ENCODE measurements around the gene INTS4.
"Not testable (repeated sequence)": the region's sequence is repeated elsewhere in the genome, so short reads cannot be mapped to it uniquely, and the experiment has no call there.

Gene INTS4, protein sequence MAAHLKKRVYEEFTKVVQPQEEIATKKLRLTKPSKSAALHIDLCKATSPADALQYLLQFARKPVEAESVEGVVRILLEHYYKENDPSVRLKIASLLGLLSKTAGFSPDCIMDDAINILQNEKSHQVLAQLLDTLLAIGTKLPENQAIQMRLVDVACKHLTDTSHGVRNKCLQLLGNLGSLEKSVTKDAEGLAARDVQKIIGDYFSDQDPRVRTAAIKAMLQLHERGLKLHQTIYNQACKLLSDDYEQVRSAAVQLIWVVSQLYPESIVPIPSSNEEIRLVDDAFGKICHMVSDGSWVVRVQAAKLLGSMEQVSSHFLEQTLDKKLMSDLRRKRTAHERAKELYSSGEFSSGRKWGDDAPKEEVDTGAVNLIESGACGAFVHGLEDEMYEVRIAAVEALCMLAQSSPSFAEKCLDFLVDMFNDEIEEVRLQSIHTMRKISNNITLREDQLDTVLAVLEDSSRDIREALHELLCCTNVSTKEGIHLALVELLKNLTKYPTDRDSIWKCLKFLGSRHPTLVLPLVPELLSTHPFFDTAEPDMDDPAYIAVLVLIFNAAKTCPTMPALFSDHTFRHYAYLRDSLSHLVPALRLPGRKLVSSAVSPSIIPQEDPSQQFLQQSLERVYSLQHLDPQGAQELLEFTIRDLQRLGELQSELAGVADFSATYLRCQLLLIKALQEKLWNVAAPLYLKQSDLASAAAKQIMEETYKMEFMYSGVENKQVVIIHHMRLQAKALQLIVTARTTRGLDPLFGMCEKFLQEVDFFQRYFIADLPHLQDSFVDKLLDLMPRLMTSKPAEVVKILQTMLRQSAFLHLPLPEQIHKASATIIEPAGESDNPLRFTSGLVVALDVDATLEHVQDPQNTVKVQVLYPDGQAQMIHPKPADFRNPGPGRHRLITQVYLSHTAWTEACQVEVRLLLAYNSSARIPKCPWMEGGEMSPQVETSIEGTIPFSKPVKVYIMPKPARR

DNA sequence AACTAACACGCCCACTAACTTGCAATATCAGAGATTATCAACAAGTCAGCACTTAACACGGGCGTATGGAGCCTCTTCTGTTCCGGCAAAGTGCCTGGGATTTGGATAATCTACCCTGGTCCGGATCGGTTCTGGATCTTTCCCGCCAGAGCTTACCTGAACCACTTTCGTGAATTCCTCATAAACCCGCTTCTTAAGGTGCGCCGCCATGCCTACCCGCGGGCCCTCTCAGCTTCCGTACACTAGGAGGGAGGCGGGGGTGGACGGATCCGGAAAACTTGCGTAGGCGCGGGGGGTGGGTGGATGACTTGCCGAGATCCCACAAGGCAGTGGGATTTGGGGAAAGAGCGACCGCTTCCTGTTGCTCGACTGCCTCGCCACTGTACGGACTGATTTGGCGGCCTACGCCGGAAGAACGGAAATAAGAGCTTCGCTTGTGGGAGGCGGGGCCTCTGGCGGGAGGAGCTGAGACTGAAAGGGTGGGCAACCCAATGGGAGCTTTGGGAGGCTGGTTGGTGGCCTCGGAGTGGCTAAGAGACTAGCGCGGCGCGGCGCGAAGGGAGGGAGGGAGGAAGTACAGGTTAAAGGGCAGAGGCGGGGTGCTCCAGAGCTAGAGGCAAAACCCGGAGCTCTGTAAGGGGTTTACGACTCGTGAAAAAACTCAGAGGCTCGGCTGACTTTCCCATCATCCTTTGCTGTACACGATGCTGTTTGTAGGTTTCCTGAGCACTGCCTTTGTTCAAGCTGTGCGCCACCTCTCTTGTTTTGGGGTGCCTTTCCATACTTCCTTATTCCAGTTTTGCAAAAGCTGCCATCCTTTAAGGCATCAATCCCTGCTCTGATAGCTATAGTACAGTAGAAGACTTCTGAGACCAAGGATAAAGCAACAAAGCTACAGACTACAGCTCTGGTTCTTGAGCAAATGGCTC lies at the start of gene INTS4:
TSS of gene INTS4 (minus strand) at position 235 of the 929 bp plus-strand sequence. CDS start at position 210, 25 bp downstream.
- peak; percentile 83 for DNase-seq

DNA sequence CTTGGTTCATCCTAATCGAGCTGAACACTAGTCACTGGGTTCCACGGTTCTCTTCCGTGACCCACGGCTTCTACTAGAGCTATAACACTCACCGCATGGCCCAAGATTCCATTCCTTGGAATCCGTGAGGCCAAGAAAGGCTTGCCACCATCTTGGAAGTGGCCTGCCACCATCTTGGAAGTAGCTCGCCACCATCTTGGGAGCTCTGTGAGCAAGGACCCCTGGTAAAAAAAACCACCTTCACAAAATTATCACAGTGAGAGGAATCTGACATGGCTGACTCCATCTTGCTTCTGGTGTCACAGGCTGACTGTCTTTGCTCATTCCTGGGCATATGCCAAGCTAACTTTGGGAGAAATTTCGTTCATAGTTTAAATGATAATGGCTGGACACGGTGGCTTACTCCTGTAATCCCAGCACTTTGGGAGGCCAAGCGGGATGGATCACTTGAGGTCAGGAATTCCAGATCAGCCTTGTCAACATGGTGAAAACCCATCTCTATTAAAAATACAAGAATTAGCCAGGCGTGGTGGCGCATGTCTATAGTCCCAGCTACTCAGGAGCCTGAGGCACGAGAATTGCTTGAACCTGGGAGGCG lies 47.5 kb upstream of the INTS4 start:
- no peak for DNase-seq

DNA sequence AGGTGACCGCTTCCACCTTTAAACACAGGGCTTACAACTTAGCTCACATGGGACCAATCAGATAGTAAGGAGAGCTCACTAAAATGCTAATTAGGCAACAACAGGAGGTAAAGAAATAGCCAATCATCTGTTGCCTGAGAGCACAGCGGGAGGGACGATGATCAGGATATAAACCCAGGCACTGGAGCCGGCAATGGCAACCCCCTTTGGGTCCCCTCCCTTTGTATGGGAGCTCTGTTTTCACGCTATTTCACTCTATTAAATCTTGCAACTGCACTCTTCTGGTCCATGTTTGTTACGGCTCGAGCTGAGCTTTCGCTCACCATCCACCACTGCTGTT lies 46.9 kb upstream of the INTS4 start:
- not testable (repeated sequence) for DNase-seq

DNA sequence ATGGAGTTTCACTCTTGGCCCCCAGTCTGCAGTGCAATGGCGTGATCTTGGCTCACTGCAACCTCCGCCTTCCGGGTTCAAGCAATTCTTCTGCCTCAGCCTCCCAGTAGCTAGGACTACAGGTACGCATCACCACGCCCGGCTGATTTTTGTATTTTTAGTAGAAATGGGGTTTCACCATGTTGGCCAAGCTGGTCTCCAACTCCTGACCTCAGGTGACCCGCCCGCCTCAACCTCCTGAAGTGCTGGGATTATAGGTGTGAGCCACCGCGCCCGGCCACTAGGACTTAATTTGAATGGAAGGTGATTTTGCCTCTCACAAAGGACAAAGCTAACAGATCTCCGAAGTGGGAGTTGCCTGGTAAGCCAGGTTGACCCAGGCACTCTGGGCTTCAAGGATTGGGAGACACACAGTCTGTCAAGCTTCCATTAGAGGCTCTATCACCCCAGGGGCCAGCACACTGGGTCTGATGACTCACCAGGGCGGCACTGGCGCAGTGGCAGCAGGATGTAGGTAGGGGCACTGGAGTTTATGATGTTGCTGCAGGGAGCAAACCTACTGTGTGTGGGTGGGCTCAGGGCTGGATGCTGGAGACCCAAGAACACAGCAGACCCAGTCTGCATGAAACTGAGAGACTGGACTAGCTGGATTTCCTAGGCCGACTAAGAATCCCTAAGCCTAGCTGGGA lies 46.4 kb upstream of the INTS4 start:
- no peak for DNase-seq

DNA sequence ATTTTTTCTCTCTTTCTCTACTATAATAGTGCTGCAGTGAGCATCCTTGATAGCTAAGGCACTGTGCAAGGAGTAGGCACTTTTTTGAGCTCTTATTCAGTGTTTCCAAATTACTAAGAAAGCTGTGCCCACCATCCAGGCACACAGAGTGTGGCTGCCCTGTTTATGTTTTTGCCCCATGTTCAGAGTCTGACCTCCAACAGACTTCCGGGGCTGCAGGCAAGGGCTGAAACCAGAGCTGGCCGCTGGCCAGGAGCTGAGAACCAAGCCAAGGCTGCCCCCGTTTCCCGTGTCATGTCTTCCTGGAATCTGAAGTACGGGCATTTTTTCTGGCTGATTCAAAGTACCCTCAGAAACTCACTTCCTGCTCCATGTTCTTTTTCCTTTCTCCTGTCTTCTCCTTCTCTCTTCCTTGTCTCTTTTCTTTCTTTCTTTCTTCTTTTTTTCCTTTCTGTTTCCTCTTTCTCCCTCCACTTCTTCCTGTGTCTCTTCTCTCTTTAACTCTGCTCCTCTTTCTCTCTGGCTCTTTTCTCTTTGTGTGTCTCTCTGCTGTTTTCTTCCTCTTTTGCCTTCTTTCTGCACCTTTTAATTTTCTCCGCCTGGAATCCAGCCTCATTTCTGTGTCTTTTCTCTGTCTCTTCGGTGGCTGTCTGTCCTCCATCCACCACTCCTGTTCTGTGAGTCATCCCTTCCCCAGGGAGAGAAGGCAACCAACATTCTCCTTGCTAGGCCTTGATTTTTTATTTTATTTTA lies 45.6 kb upstream of the INTS4 start:
- no peak for DNase-seq

DNA sequence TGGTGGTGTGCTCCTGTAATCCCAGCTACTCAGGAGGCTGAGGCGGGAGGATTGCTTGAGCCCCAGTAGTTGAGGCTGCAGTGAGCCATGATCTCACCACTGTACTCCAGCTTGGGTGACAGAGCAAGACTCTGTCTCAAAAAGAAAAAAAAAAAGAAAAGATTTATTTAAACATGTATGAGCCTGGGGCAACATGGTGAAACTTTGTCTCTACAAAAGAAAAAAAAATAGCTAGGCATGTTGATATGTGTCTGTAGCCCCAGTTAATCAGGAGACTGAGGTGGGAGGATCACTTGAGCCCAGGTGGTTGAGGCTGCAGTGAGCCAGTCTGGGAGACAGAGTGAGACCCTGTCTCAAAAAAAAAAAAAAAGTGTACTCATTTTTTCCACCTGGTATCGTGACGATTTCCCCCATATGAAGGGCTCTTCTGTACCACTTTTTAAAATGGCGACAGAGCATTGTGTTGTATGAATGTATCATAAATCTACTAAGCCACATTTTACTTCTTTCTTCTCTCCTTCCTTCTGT lies 45.0 kb upstream of the INTS4 start:
- DNase-seq, result no peak

DNA sequence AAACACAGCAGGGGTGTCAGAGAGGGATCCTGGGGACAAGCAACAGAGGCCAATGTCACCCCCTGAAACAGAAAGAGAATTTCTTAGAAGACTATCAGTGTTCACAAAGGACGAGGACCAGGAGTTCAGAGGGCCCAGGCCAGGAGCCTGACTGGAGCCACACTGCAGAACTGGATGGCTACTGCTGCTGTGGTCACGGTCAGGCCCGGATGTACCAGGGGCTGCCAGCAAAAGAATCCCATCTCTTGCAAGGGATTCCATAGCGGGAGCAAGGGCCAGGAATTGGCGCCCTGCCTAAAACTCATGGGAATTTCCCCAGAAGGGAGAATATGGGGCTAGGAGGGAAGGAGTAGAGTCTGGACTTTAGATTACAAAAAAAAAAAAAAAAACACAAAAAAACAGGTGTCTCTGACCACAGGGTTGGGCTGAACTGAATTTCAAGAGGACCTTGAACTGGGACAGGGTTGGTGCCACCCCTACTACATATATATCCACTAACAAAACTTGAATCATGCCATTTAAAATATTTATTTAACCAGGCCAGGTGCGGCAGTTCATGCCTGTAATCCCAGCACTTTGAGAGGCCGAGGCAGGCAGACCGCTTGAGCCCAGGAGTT lies 44.3 kb upstream of the INTS4 start:
- DNase-seq, result no peak

DNA sequence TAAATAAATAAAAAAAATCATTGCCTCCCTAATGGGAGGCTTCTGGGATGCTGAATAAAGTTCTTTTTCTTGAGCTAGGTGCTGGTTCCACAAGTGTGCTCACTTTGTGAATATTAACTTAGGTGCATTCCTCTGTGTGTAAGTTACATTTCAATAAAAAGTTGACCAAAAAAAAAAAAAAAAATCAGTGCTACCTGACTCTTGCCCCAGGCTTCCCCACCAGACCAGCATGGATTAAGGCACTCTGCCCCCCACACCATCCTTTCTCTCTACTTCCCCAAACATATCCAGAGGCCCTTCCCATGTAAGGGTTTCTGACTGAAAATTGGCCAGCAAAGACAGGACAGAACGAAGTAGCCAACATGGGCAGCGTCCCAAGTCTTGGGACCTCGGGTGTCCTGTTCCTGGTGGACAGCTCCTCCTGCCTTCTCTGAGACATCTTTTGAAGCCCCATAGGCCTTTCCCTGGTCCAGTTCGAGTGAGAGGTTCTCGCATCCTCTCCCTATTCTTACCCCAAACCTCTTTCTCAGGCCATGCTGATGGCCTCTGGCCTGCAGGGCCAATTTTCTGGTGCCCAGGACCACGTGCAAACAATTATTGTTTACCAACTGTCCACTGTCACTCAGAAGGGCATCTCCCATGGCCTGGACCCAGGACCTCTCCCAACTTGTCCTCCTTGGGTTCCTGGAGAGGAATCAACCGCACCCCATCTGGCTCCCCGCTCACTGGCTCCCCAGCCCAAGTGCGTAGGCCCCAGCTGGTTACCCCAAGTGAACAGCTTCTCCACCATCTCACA lies 43.6 kb upstream of the INTS4 start:
- no peak for DNase-seq

DNA sequence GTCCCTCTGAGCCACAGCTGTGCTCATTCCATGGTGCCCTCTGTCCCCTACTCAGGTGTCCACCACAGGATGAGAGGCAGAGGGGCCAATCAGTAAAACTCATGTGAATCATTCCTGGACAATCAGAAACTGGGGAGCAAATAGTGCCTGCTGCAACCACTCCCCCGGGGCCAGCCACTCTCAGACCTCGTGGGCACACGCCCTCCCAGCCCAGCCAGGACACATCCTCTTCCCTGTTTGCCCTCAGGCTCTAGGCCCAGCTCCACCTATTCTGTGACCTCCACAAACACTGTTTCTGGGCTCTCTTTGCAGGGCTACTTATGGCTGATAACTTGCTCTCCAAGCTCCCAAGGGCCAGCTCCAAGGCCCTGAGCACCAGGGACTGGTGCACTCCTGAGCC lies 42.6 kb upstream of the INTS4 start:
- no peak for DNase-seq

DNA sequence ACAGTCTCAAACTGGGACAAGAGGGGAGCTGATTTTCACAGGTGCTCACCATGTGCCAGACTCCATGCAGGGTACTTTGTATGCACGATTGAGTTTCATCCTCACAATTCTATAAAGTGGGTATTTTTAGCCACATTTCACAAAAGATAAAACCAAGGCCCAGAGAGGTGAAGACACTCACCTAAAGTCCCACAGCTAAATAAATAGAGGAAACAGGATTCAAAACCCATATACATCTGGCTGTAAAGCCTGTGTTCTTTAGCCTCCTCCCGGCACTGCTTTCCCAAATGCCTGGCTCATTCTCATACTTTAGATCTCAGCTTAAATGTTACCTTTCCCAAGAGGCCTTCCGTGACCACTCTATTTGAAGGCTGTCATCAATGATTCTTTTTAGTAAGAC lies 41.8 kb upstream of the INTS4 start:
- DNase-seq, result no peak

DNA sequence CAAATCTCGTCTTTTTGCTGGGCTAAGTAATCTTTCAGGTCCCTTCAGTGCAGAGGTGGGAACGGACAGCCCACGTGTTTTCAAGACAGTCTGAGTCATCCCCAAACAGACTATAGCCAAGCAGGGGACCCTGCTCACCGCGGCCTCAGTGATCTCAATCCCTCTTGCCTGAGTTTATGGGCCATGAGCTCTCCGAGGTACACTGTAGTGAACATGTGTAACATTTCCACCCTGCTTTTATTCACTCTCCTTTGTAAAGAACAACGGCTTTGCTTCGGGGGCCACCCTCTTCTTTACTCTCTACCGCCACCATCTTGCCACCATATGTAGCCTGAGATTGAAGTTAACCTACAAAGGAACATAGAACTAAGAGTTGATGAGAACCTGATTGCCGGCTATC lies 40.2 kb upstream of the INTS4 start:
- no peak for DNase-seq

DNA sequence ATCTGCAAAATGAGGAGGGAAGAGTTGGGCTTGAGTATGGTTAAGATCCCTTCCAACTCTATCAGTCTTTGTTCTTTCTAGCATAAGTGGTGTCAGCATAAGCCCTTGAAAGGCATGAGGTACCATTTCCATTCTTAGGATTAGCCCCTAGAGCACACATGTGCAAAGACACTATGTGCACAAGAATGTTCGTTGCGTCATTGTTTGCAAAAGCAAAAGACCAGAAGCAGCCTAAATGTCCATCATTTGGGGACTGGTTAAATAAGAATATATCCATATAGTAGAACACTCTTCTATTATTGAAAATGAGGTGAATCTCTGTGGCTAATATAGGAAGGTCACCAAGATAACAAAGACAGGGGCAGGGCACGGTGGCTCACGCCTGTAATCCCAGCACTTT lies 38.6 kb upstream of the INTS4 start:
- DNase-seq, result no peak

DNA sequence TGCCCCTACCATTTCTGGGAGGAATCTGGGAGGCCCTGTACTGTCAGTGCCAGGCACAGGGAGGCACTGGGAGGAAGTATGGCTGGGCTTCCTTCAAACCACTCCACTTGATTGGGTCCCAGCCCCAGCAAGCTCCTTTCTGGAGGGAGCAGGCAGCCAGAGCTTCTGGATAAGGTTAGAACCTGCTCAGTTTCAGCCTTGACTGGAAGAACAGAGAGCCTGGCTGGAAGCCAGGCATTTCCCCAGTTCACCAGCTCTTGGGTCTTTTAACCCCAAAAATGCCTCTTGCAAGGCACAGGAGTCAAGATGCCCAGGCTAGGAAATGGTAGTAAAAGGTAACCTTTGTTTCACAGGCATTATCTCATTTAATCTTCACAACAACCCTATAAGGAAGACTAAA lies 37.6 kb upstream of the INTS4 start:
- no peak for DNase-seq

DNA sequence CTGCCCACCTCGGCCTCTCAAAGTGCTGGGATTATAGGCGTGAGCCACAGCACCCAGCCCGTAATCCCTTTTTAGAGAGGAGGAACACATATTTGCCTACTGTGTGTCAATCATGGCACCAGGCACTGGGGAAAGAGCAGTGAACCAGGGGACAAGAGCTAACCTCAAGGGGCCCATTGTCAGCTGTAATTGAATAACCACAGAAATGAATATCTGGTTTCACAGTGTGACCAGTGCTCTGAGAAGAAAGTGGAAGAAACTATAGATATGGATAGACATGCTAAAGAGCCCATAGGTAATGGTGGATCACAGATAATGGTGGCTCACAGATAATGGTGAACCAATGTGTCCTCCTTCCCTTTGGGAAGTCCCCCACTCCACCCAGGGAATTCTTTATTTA lies 37.2 kb upstream of the INTS4 start:
- DNase-seq, result no peak

DNA sequence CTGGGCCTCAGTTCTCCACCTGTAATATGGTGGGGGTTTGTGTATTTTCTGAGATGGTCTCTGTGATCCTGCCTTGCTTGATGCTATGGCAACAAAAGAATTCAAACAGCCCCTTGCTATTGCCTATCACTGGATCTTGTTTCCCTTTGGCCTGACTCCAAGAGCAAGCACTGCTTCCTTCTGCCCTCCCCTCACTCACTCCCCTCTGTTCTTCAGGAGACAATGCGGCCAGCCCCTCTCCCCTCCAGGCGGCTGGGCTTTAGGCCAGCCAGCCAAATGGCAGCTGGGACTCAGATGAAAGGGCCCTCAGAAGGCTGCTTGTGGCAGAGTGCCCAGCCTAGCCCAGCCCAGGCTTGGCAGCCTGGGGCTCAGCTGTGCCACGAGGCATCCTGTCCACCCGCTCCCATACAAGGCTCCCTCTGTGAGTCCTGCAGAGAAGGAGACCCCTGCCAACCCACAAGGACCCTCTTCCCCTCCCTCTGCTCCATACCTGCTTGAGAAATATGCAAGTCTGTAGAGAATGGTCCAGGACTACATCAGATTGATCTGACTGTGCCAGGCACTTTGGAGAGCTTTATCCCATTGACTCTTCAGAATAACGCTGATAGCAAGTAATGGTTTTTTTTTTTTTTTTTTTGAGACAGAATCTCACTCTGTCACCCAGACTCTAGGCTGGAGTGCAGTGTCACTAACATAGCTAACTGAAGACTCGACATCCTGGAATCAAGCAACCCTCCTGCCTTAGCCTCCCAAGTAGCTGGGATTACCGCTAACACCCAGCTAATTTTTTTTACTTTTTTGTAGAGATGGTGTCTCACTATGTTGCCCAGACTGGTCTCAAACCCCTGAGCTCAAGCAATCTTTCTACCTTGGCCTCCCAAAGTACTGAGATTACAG lies 36.2 kb upstream of the INTS4 start:
- DNase-seq, result no peak

DNA sequence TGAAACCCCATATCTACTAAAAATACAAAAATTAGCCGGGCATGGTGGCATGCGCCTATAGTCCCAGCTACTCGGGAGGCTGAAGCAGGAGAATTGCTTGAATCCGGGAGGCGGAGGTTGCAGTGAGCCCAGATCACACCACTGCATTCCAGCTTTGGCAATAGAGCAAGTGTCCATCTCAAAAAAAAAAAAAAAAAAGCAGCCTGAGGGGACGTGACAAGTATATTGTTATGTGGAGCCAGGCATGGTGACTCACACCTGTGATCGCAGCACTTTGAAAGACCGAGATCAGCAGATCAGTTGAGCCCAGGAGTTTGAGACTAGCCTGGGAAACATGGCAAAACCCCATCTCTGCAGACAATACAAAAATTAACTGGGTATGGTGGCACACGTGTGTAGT lies 34.0 kb upstream of the INTS4 start:
- DNase-seq, result not testable (repeated sequence)

DNA sequence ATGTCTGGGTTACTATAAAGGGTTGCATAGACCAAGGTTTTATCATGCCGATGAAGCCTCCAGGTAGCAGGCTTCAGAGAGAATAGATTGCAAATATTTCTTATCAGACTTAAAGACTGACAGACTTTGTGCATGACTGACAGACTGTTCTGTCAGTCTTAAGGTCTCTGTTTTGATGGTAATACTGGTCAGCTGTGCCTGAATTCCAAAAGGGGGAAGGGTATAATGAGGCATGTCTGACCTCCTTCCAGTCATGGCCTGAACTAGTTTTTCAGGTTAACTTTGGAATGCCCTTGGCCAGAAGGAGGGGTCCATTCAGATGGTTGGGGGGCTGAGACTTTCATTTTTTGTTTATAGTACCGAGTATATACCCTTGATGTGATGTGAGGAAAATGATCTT lies 33.3 kb upstream of the INTS4 start:
- DNase-seq, result no peak

DNA sequence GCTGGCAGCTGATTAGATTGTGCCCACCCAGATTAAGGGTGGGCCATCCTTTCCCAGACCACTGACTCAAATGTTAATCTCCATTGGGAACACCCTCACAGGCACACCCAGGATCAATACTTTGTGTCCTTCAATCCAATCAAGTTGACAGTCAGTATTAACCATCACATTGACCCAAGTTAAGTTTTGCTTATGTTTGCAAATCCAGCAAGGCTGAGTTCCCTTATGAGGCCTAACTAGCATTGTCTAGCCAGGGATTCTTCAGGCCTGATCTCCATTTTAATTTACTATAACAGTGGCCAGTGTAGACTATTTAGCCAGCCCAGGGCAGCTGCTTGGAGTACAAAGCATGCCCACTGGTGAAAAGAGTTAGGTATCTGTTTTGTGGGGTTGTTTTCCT lies 30.9 kb upstream of the INTS4 start:
- DNase-seq, result no peak
